Glutamatergic neuron (in vitro differentiated cells): Measurements from ENCODE around the gene OR4C45. TPM values are rescaled to one million over a fixed set of nuclear protein-coding genes. Genes with fewer than 3 reads are reported as not detected.

Source experiments
- DNase-seq: peaks from one replicate; pipeline ENCODE4 v3.0.0; 2022
- H3K27ac Mint-ChIP-seq: one replicate; pipeline ENCODE4 v1.8.0; 2020; ENCODE audit warnings: mild to moderate bottlenecking, mixed read lengths, inconsistent platforms; ENCODE audit not compliant: unreplicated experiment
- H3K27me3 Mint-ChIP-seq: one replicate; pipeline ENCODE4 v1.8.0; 2020; ENCODE audit warnings: mild to moderate bottlenecking, moderate library complexity, mixed read lengths, inconsistent platforms; ENCODE audit not compliant: unreplicated experiment
- H3K36me3 Mint-ChIP-seq: one replicate; pipeline ENCODE4 v1.8.0; 2020; ENCODE audit warnings: mild to moderate bottlenecking, mixed read lengths, inconsistent platforms; ENCODE audit not compliant: unreplicated experiment
- H3K4me1 Mint-ChIP-seq: one replicate; pipeline ENCODE4 v1.8.0; 2020; ENCODE audit warnings: mild to moderate bottlenecking, low read depth, mixed read lengths, inconsistent platforms; ENCODE audit not compliant: unreplicated experiment
- H3K4me3 Mint-ChIP-seq: one replicate; pipeline ENCODE4 v1.8.0; 2020; ENCODE audit warnings: mild to moderate bottlenecking, mixed read lengths, inconsistent platforms; ENCODE audit not compliant: unreplicated experiment
- H3K9me3 Mint-ChIP-seq: one replicate; pipeline ENCODE4 v1.8.0; 2020; ENCODE audit warnings: mild to moderate bottlenecking, moderate library complexity, mixed read lengths, inconsistent platforms; ENCODE audit not compliant: unreplicated experiment
- CTCF ChIP-seq: fragments of 200-600 bp; sonication (generic); IDR thresholded peaks from one replicate; pipeline ENCODE4 v1.5.0; 2021; ENCODE audit not compliant: partially characterized antibody, unreplicated experiment
- total RNA-seq: library from RNA; stranded (reverse); fragmentation: NEBNext Ultra II Directional; extraction: Animal tissue kit (Norgen Biotek cat#: 25700); gene quantifications from one replicate; pipeline ENCODE4 v1.2.1, GENCODE V29; 2021; ENCODE audit not compliant: unreplicated experiment

Gene OR4C45
- total RNA-seq, 1 donor from 2014 or later = not detected

GRCh38 chr11:50070389-50070788 is 37.7 kb downstream of the OR4C45 start:
- no peak overlapping the region for H3K4me3 Mint-ChIP-seq
- no peak for DNase-seq
- TF ChIP-seq CTCF = no peak
- H3K27me3 Mint-ChIP-seq = peaks cover 23% of the 10 kb centered on the region
- H3K4me1 Mint-ChIP-seq = no peaks in the 10 kb centered on the region
- peaks cover 52% of the 10 kb centered on the region for H3K9me3 Mint-ChIP-seq
- no peak overlapping the region for H3K27ac Mint-ChIP-seq
- H3K36me3 Mint-ChIP-seq = peaks cover 19% of the 10 kb centered on the region

- Mint-ChIP-seq H3K27ac (no peak overlapping the region), H3K9me3 (peaks cover 60% of the 10 kb centered on the region), H3K27me3 (peaks cover 21% of the 10 kb centered on the region), H3K4me1 (no peaks in the 10 kb centered on the region), H3K36me3 (peaks cover 25% of the 10 kb centered on the region), H3K4me3 (no peak overlapping the region)
- DNase-seq = no peak
- no peak for TF ChIP-seq CTCF
These were observed 39.0 kb downstream of the OR4C45 start for GRCh38 chr11:50071584-50072225.

- no peak for TF ChIP-seq CTCF
- DNase-seq = no peak
- Mint-ChIP-seq H3K4me3 (no peak overlapping the region), H3K9me3 (peaks cover 65% of the 10 kb centered on the region), H3K27me3 (peaks cover 25% of the 10 kb centered on the region), H3K27ac (no peak overlapping the region), H3K36me3 (peaks cover 31% of the 10 kb centered on the region), H3K4me1 (no peaks in the 10 kb centered on the region)
These were observed 39.8 kb downstream of the OR4C45 start for GRCh38 chr11:50072226-50073112.

GRCh38 chr11:50073113-50074105 is 40.7 kb downstream of the OR4C45 start:
- H3K27ac Mint-ChIP-seq = peak overlapping the region; percentile 43
- H3K27me3 Mint-ChIP-seq = peaks cover 25% of the 10 kb centered on the region
- H3K9me3 Mint-ChIP-seq = peaks cover 68% of the 10 kb centered on the region
- peaks cover 34% of the 10 kb centered on the region for H3K36me3 Mint-ChIP-seq
- no peak overlapping the region for H3K4me3 Mint-ChIP-seq
- DNase-seq = no peak
- no peak for TF ChIP-seq CTCF
- H3K4me1 Mint-ChIP-seq = no peaks in the 10 kb centered on the region
